Stimulated activated CD4-positive, alpha-beta T cell treated with anti-CD3 and anti-CD28 coated beads, Interleukin-1b, Interleukin-23, amount 100 ng/mL, for 48 hours (primary cell): Measurements from ENCODE around the gene PATL1.
A peak's percentile ranks its signal among the peaks of the same experiment; 100 is the strongest.
"Not testable (repeated sequence)": the region's sequence is repeated elsewhere in the genome, so short reads cannot be mapped to it uniquely, and the experiment has no call there.

Experiments used
- DNase-seq: peaks from one replicate; pipeline ENCODE4 v3.0.0-alpha.2; 2020

Gene PATL1

GRCh38 chr11:59674291-59674690 is 5.5 kb upstream of the PATL1 start:
- DNase-seq, result no peak

- DNase-seq, result no peak
Measured at GRCh38 chr11:59673291-59673690, 4.5 kb upstream of the PATL1 start.

GRCh38 chr11:59671471-59671870 is 2.6 kb upstream of the PATL1 start:
- no peak for DNase-seq

GRCh38 chr11:59669611-59670009 is 773 bp upstream of the PATL1 start:
- DNase-seq, result no peak

GRCh38 chr11:59668188-59668949 is 468 bp downstream of the PATL1 start:
- peak; percentile 66 for DNase-seq

- no peak for DNase-seq
Measured at GRCh38 chr11:59667812-59668187, 1.0 kb downstream of the PATL1 start.

GRCh38 chr11:59666969-59667368 is 1.9 kb downstream of the PATL1 start:
- DNase-seq, result no peak

GRCh38 chr11:59660621-59661020 is 8.2 kb downstream of the PATL1 start:
- no peak for DNase-seq

GRCh38 chr11:59659981-59660380 is 8.9 kb downstream of the PATL1 start:
- DNase-seq, result no peak

GRCh38 chr11:59658036-59658435 is 10.8 kb downstream of the PATL1 start:
- no peak for DNase-seq

GRCh38 chr11:59654893-59655292 is 13.9 kb downstream of the PATL1 start:
- DNase-seq, result no peak

GRCh38 chr11:59647245-59647980 is 21.4 kb downstream of the PATL1 start:
- DNase-seq, result no peak

- no peak for DNase-seq
Measured at GRCh38 chr11:59644528-59644927, 24.3 kb downstream of the PATL1 start.

GRCh38 chr11:59643390-59643789 is 25.4 kb downstream of the PATL1 start:
- DNase-seq, result no peak

- no peak for DNase-seq
Measured at GRCh38 chr11:59641156-59641555, 27.7 kb downstream of the PATL1 start.

- no peak for DNase-seq
Measured at GRCh38 chr11:59630493-59630892, 38.3 kb downstream of the PATL1 start.

GRCh38 chr11:59629996-59630395 is 38.8 kb downstream of the PATL1 start:
- DNase-seq, result no peak

GRCh38 chr11:59626969-59627368 is 41.9 kb downstream of the PATL1 start:
- not testable (repeated sequence) for DNase-seq

- DNase-seq, result no peak
Measured at GRCh38 chr11:59625703-59626102, 43.1 kb downstream of the PATL1 start.

GRCh38 chr11:59617876-59618275 is 51.0 kb downstream of the PATL1 start:
- DNase-seq, result no peak

GRCh38 chr11:59616396-59616982 is 52.3 kb downstream of the PATL1 start:
- no peak for DNase-seq

- DNase-seq, result peak; percentile 98
Measured at GRCh38 chr11:59615637-59616395, 53.0 kb downstream of the PATL1 start, which contains the start of gene OSBP. Gene OSBP (minus strand): TSS chr11:59615774. CDS start chr11:59615664, 110 bp downstream.

- DNase-seq, result peak; percentile 63
Measured at GRCh38 chr11:59615120-59615636, 53.7 kb downstream of the PATL1 start.
